Nucleus accumbens (tissue), 56 donors: Measurements from ENCODE around the gene GLUD2.
A peak's percentile ranks its signal among the peaks of the same experiment; 100 is the strongest.
"Not testable (repeated sequence)": the region's sequence is repeated elsewhere in the genome, so short reads cannot be mapped to it uniquely, and the experiment has no call there.

Experiments
- DNase-seq, 56 donors: peaks; one replicate each; lab custom pipeline; 2025; lab: John Stamatoyannopoulos, UW

Gene GLUD2

DNA sequence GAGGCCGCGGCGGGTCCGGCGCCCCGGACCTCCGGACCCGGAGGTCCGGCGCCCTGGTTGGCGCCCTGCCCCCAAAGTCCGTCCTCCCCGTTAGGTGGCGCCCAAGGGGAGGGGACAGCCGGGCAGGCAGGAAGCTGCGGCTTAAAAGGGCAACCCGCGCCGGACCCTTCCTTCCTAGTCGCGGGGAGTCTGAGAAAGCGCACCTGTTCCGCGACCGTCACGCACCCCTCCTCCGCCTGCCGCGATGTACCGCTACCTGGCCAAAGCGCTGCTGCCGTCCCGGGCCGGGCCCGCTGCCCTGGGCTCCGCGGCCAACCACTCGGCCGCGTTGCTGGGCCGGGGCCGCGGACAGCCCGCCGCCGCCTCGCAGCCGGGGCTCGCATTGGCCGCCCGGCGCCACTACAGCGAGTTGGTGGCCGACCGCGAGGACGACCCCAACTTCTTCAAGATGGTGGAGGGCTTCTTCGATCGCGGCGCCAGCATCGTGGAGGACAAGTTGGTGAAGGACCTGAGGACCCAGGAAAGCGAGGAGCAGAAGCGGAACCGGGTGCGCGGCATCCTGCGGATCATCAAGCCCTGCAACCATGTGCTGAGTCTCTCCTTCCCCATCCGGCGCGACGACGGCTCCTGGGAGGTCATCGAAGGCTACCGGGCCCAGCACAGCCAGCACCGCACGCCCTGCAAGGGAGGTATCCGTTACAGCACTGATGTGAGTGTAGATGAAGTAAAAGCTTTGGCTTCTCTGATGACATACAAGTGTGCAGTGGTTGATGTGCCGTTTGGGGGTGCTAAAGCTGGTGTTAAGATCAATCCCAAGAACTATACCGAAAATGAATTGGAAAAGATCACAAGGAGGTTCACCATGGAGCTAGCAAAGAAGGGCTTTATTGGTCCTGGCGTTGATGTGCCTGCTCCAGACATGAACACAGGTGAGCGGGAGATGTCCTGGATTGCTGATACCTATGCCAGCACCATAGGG lies at the start of gene GLUD2:
TSS of gene GLUD2 (plus strand) at position 170 of the 979 bp plus-strand sequence. CDS start at position 245, 75 bp downstream.
- peak in 28 of 56 donors; percentile 0 to 54 (median 4) for DNase-seq

DNA sequence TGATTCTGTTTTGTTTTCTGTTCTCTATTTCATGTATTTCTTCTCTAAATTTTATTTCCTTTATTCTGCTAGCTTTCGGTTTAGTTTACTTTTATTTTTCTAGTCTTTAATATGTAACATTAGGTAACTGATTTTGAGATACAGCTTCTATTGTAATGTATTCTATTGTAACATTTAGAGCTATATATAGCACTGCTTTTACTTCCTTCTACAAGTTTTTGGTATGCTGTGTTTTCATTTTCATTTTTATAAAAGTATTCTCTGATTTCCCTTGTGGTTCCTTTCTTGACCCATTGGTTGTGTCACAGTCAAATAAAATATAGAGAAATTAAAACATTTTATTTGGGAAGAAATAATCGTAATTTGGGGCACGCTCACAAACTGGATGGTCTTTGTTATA lies 48.0 kb upstream of the GLUD2 start:
- no peak for DNase-seq

DNA sequence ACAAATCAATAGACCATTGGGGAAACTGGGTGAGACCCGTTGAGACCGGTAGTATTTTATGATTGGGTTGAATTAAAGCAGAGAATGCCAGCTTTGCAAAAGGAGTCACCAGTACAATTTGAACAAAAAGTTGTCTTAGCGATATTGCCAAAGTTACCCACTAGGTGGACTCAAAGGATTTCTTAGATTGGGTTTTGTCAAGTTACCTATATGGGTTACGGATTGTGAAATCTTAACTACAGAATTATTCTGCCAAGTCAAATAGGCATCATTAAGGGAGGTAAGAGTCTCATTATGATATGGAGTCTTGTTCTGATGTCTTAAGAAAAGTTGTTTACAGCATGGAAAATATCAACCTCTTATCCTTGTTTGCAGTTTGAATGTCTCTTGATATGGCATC lies 46.8 kb upstream of the GLUD2 start:
- no peak for DNase-seq

GRCh38 chrX:121008920-121009319 lies 38.5 kb upstream of the GLUD2 start:
- DNase-seq, result no peak

DNA sequence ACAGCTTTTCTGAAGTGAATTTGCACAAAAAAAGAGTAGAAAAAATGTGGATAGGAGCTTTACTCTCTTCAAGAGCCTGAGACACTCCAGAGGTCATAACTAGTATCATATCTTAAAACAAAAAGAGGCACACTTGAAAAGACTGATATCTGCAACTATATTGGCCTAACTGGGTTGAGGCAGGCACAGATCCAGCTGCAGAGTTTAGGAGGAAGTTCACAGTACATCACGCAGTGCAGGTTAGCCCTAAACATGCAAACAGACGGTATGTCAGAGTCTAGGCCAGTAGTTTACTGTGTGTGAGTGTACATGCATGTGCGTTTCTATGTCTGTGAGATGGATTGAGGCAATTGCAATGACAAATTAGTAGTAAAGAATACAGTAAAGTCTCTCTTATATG lies 37.6 kb upstream of the GLUD2 start:
- no peak for DNase-seq

DNA sequence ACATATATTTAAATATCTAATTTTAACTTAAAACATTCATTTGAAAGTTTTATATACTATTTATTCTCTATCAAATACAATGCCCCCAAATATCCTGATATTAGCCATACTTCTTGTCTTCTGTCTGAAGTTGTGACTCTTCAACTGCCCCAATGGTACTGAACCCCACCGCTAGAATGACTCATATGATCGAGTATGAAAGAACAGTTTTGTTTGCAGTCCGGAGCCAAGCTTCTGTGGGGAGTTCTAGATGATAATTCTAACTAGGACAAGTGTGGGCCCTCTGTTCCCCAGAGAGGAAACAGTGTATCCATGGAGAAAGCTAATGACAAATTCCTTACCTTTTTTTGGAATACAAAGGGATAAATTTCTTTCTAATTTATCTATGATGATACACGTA lies 37.2 kb upstream of the GLUD2 start:
- DNase-seq, result peak in 10 of 56 donors; percentile 0 to 20 (median 3)

GRCh38 chrX:121011254-121011653 lies 36.2 kb upstream of the GLUD2 start:
- peak in 3 of 56 donors; percentile 0 to 1 (median 0) for DNase-seq

DNA sequence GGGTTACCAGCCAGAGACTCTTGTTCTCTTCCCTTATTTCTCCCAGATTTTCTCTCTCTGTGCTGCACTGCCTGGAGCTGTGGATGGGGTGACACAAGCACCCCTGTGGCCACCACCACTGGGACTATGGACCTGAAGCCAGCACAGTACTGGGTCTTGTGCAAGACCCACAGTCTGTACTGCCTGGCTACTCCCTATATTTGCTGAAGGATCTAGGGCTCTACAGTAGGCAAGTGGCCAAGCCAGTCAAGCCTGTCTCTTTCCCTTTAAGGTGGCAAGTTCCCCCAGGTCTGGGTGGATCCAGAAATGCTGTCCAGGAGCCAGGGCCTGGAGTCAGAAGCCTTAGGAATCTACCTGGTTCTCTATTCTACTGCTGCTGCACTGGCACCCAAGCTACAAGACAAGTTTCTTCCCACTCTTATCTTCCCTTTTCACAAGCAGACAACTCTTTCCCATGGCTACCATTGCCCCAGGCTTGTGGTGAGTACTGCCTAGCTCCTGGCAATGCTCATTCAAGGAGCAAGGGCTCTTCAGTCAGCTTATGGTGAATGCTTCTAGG lies 33.4 kb upstream of the GLUD2 start:
- DNase-seq, result no peak

DNA sequence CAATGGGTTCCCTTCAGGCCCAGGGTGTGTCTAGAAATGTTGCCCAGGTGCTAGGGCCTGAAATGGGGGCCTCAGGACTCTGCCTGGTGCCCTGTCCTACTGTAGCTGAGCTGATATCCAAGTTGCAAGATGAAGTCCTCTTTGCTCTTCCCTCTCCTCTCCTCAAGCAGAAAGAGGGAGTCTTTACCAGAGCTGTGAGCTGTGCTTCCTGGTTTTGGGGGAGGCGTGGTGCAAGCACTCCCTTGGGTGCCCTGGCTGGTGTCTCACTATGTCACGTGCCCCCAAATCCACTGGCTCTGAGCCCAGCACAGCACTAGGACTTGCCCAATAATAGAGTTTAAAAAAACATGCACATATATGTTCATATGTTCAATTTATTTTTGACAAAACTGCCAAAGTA lies 32.6 kb upstream of the GLUD2 start:
- no peak for DNase-seq

DNA sequence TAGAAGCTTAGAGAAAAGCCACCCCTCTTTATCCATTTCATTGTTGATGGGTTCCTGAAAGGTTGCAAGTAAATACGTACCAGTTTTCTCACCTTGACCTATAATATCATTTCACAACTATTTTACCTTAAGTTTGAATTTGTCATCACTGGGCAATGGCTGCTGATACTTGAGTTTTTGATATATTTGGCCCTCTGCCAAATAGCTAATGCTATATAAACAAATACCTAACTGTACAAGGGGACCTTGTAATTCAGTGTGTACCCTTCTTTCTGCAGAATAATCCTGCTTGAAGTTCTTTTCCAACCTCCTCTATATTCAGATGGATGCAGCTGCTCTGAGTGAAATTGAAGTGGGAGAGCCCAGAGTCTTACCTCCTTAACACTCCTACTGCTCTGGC lies 19.0 kb upstream of the GLUD2 start:
- no peak for DNase-seq

- no peak for DNase-seq
Observed at GRCh38 chrX:121030083-121030482, 17.3 kb upstream of the GLUD2 start.

- DNase-seq, result no peak
Observed at GRCh38 chrX:121032531-121032930, 14.9 kb upstream of the GLUD2 start.

DNA sequence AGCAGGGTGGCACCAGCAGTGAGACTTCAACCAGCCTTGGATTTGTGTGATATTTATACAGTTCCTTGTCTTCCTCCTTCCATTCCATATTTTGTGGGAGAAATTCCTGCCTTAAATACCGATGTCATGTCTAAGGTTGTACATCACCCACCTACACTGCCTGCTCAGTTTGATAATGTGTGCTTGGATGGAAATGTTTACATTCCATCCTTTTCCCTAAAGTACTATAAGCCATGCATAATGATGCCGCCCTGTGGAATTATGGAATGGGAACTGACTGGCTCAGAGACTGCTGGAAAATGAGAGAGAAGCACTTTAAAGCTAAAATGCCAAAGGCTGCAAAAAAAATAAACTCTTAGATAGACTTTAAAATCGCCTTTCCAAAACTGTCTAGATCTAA lies 11.3 kb upstream of the GLUD2 start:
- no peak for DNase-seq

DNA sequence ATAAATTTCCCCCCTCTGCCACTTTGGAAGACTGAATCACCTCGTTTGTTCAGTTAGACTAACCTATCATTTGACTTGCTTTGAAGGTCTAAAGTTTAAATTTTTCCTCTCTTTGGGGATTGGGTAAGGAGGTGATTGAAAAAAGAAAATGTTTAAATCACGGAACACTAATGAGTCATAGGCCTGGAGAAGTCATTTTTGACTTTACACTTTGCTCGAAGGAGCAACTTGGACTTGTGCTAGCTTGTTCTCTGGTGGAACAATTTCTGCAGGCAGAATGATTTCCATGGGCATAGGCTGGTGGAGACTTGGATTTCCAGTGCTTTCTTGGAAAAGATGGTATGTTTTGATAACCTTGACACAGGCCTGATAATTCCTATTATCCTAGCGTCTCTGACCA lies 10.5 kb upstream of the GLUD2 start:
- DNase-seq, result no peak

DNA sequence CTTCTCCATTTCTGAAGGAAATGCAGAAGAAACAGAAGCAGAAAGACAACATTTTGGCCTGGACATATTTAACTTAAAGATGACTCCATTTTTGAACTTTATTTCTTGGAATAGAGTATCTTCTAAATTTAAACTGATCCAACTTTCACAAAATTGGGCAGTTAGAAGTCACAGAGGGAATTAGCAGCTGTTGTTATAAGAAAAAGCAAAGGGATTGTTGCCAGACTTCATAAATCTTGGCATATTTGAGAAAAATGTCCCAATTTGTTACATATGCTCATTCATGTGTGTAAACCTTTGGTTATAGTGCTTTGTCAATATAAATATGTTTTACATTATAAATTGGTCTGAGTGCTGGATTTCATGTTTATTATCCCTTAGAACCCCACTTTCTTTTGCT lies 3.4 kb downstream of the GLUD2 start:
- no peak for DNase-seq

GRCh38 chrX:121052122-121052521 lies 4.7 kb downstream of the GLUD2 start:
- no peak for DNase-seq

DNA sequence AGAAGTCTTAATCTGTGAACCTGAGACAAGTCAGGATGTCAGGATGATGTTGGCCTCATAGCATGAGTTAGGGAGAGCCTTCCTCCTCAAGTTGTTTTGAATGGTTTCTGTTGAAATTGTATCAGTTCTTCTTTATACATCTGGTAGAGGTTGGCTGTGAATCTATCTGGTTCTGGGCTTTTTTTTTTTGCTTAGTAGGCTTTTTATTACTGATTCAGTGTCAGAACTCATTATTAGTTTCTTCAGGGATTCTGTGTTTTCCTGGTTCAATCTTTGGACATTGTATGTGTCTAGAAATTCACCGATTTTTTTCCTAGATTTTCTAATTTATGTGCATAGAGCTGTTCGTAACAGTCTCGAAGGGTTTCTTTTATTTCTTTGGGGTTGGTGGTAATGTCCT lies 14.9 kb downstream of the GLUD2 start:
- no peak for DNase-seq

DNA sequence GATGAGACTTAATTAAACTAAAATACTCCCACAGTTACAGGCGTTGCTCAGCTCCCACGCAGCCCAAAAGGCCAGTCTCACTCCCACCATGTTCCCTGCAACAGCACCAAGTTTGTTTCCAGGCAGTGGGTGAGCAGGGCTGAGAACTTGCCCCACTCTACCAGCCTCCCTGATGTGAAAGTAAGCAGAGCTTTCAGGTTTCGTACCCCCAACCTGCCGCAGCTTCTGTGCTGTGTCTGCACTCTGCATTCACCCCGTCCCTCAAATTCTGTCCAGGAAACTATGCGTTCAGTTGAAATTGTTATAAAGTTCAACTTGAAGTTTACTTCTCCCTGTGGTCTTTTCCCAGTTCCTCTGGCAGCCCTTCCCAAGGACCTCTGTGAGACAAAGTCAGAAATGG lies 17.2 kb downstream of the GLUD2 start:
- DNase-seq, result no peak

GRCh38 chrX:121084247-121084646 lies 36.8 kb downstream of the GLUD2 start:
- not testable (repeated sequence) for DNase-seq

- DNase-seq, result no peak
Observed at GRCh38 chrX:121084903-121085611, 37.6 kb downstream of the GLUD2 start.

DNA sequence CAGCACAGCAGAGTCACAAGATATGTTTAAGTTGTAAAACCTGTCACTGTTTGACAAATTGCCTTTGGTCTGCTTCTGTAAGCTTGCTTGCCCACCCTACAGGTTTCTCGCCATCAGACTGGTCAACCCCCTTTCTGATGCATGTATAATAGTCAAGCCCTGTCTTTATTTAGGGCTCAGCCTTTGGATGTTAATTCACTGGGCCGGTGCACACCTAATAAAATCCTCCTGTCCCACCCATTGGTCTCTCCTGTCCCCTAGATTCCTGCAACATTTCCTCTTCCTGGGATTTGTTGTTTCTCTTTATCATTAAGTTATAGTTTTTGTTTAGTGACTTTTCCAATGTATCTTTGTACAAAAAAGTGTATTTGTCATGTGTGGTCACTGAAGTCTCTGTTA lies 38.2 kb downstream of the GLUD2 start:
- no peak for DNase-seq
